RWPE2 (cell line): ENCODE results near the gene NOXO1.

Experiments used
- ATAC-seq: fragments of 200-7000 bp; cut with Tn5 transposase; 3 replicates; pipeline ENCODE4 v1.9.1; 2021; ENCODE audit warnings: low read depth
- DNase-seq: peaks from one replicate; pipeline ENCODE4 v3.0.0-alpha.2; 2020; ENCODE audit warnings: low spot score
- H3K27ac ChIP-seq: fragments of 450-650 bp; 2 replicates; pipeline ENCODE4 v1.5.1; 2017; ENCODE audit warnings: mild to moderate bottlenecking; ENCODE audit not compliant: poor library complexity, severe bottlenecking
- H3K27me3 ChIP-seq: fragments of 250-450 bp; sonication (Bioruptor Pico); 2 replicates; pipeline ENCODE4 v1.5.1; 2021; ENCODE audit warnings: mild to moderate bottlenecking, moderate library complexity; ENCODE audit not compliant: insufficient read depth, poor library complexity, severe bottlenecking
- H3K36me3 ChIP-seq: fragments of 250-450 bp; sonication (Bioruptor Pico); 2 replicates; pipeline ENCODE4 v1.5.1; 2020; ENCODE audit warnings: low read depth, mild to moderate bottlenecking, moderate library complexity
- H3K4me1 ChIP-seq: fragments of 250-450 bp; sonication (Bioruptor Pico); 2 replicates; pipeline ENCODE4 v1.5.1; 2021; ENCODE audit warnings: mild to moderate bottlenecking, moderate library complexity; ENCODE audit not compliant: insufficient read depth, poor library complexity, severe bottlenecking
- H3K4me3 ChIP-seq: fragments of 250-450 bp; sonication (Bioruptor Pico); 2 replicates; pipeline ENCODE4 v1.5.1; 2021; ENCODE audit warnings: mild to moderate bottlenecking, moderate library complexity; ENCODE audit not compliant: severe bottlenecking
- H3K9me3 ChIP-seq: fragments of 250-450 bp; sonication (Bioruptor Pico); 2 replicates; pipeline ENCODE4 v1.5.1; 2021; ENCODE audit warnings: mild to moderate bottlenecking, moderate library complexity; ENCODE audit not compliant: severe bottlenecking
- TF ChIP-seq, protein P1 (sequence below): fragments of 450-650 bp; IDR thresholded peaks from one replicate; pipeline ENCODE4 v1.5.1; 2017; ENCODE audit warnings: mild to moderate bottlenecking, moderate library complexity; ENCODE audit not compliant: poor library complexity, severe bottlenecking

Gene NOXO1

DNA sequence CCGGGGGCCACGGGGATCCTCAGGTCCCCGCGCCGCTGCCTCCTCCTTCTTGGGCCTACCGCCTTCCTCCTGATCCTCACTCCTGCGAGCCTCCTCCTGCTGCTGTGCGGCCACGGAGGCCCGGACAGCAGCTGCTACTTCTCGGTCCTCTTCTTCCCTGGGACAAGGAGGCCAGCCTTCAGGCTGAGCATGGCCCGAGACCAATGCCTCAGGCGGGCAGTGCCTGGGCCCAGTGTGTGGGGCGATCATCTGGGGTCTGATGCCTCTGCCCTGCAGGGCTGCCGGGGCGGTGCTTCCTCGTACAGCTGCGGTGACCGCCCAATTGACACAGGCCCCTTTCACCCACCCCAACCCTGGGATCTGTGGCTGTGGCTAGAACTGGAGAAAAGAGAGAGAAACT, 19.8 kb upstream of the NOXO1 start:
- ATAC-seq, result no peak
- DNase-seq, result no peak
- H3K4me1 ChIP-seq, result no peaks in the 10 kb centered on the region
- no peak overlapping the region for H3K27ac ChIP-seq
- H3K4me3 ChIP-seq, result no peak overlapping the region
- H3K9me3 ChIP-seq, result no peaks in the 10 kb centered on the region
- TF ChIP-seq, protein P1, sequence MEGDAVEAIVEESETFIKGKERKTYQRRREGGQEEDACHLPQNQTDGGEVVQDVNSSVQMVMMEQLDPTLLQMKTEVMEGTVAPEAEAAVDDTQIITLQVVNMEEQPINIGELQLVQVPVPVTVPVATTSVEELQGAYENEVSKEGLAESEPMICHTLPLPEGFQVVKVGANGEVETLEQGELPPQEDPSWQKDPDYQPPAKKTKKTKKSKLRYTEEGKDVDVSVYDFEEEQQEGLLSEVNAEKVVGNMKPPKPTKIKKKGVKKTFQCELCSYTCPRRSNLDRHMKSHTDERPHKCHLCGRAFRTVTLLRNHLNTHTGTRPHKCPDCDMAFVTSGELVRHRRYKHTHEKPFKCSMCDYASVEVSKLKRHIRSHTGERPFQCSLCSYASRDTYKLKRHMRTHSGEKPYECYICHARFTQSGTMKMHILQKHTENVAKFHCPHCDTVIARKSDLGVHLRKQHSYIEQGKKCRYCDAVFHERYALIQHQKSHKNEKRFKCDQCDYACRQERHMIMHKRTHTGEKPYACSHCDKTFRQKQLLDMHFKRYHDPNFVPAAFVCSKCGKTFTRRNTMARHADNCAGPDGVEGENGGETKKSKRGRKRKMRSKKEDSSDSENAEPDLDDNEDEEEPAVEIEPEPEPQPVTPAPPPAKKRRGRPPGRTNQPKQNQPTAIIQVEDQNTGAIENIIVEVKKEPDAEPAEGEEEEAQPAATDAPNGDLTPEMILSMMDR, result no peak
- H3K27me3 ChIP-seq, result no peaks in the 10 kb centered on the region
- H3K36me3 ChIP-seq, result peaks cover 74% of the 10 kb centered on the region

DNA sequence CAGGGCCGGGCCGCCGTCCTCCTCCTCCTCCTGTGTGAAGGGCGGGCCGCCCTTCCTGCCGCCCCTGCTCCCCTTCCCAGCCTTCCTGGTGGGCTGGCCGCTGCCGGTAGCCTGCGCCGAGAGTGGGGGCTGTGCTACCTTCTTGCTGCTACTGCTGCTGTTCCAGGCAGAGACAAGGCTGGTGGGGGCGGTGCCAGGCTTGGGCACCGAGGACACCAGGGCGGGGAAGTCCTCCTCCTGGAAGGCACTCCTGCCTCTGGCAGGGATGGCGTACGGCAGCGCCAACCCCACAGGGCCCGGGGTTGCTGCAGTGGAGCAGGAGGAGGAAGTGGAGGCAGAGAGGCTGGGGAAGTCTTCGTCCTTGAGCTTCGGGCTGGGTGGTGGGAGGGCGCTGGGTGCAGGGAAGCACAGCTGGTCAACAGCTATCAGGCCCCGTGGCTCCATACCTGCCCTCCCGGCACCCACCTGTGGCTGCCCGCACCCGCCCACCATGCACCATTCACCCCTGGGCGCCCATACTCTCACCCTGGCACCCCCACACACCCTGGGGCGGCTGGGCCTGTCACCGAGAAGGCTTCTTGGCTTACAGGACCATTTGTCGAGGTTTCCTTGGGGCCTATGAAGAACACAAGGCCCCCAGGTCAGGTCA, 18.7 kb upstream of the NOXO1 start:
- H3K9me3 ChIP-seq, result no peaks in the 10 kb centered on the region
- peaks cover 66% of the 10 kb centered on the region for H3K36me3 ChIP-seq
- no peaks in the 10 kb centered on the region for H3K27me3 ChIP-seq
- no peaks in the 10 kb centered on the region for H3K4me1 ChIP-seq
- H3K27ac ChIP-seq, result no peak overlapping the region
- DNase-seq (no peak), ATAC-seq (no peak)
- TF ChIP-seq, protein P1, result no peak
- no peak overlapping the region for H3K4me3 ChIP-seq

DNA sequence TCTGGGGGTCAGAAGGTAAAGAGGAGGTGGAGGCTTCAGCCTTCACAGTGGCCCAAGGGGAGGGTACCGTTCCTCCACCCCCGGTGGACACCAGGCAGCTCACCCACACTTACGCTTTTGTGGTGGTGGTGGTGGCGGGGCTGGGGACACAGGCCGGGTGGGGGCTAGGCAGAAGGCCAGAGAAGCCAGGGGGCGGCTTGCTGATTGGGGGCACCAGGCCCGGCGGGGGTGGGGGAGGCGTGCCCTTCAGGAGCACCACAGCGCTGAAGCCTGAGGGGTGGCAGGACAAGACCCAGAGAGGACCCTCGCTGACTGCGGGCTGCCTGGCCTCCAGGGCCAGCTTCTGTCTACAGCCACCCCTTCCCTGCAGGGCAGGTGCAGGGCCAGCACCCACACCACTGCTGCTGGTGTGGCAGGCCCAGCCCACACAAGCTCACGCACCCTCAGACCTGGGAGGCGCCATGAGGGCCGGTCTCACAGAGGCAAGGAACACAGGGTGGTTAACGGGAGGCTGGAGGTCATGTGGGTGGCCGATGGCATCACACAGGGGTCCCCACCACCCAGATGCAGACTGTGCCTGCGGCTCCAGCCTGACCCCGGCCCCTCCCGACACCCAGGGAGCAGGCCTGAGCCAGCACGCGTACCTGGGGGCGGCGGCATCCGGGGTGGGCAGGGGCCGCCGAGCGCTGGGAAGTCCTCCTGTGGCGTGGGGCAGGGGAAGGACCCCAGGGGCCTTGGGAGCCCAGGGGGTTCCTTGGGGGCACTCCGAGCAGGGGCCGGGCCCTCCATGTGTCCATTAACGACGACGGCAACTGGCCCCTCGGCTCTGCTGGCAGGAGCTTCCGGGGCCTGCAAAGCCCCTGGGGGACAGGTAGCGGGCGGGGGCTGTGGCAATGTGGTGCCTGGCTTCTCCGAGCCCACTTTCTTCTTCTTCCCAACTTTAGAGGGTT, 17.9 kb upstream of the NOXO1 start:
- Histone ChIP-seq H3K27ac (no peak overlapping the region), H3K4me3 (no peak overlapping the region), H3K36me3 (peaks cover 60% of the 10 kb centered on the region), H3K27me3 (no peaks in the 10 kb centered on the region), H3K9me3 (no peaks in the 10 kb centered on the region), H3K4me1 (no peaks in the 10 kb centered on the region)
- DNase-seq (no peak), ATAC-seq (no peak)
- TF ChIP-seq, protein P1, result no peak

DNA sequence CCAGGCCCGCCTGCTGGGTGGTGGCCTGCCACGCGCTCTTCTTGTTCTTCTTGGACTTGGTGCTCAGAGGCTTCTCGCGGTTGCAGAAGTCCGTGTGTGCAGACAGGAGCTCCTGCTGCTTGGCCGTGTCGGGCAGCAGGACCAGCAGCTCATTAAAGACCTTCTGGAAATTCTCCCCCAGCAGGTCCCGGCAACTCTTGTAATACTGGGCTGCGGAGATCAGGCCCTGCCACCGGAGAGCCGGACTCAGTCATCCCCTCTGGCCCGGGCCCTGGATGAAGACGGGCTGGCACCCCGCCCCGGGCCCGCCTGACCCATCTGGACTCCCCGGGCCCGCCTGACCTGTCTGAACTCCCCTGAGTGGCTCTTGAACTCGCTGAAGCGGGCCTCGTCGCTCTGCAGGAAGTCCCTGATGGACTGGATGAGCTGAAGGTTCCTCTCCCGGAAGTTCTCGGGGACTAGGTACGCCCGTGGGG, 17.1 kb upstream of the NOXO1 start:
- ATAC-seq (no peak), DNase-seq (no peak)
- Histone ChIP-seq H3K27me3 (no peaks in the 10 kb centered on the region), H3K36me3 (peaks cover 55% of the 10 kb centered on the region), H3K9me3 (no peaks in the 10 kb centered on the region), H3K4me3 (no peak overlapping the region), H3K27ac (no peak overlapping the region), H3K4me1 (no peaks in the 10 kb centered on the region)
- TF ChIP-seq, protein P1, result no peak
